ENCODE data around the gene RBM38. TPM values are rescaled to one million over a fixed set of nuclear protein-coding genes. Genes with fewer than 3 reads are reported as not detected.
"Not testable (repeated sequence)": the region's sequence is repeated elsewhere in the genome, so short reads cannot be mapped to it uniquely, and the experiment has no call there.

Gene RBM38
- total RNA-seq (ENCODE audit: unreplicated experiment), result 16.6 TPM
- long read RNA-seq, partial matches to known transcripts, result 0 of 1 reads
- long read RNA-seq, other reads (novel, unspliced or antisense), result 1 of 1 reads

GRCh38 chr20:57390604-57391438, at the start of gene RBM38:
TSS of gene RBM38 (plus strand) at chr20:57391396. CDS start at chr20:57391582, 186 bp downstream.
- Mint-ChIP-seq H3K27ac (ENCODE audit: unreplicated experiment) (peak within 1 kb of the TSS; percentile 82), H3K4me1 (ENCODE audit: low read depth, unreplicated experiment) (peaks cover 5% of the 10 kb centered on the region), H3K4me3 (ENCODE audit: unreplicated experiment) (peak within 1 kb of the TSS; percentile 89), H3K36me3 (ENCODE audit: unreplicated experiment) (no peaks in the 10 kb centered on the region), H3K9me3 (ENCODE audit: unreplicated experiment) (peaks cover 3% of the 10 kb centered on the region), H3K27me3 (ENCODE audit: unreplicated experiment) (peaks cover 11% of the 10 kb centered on the region)
- peak; percentile 82 for DNase-seq
- no peak for TF ChIP-seq CTCF (IDR thresholded peaks at IDR 0.05; ENCODE audit: partially characterized antibody, unreplicated experiment)

GRCh38 chr20:57341663-57342062, 49.5 kb upstream of the RBM38 start:
- Mint-ChIP-seq H3K4me1 (ENCODE audit: low read depth, unreplicated experiment) (peaks cover 4% of the 10 kb centered on the region), H3K9me3 (ENCODE audit: unreplicated experiment) (no peaks in the 10 kb centered on the region), H3K27ac (ENCODE audit: unreplicated experiment) (no peak overlapping the region), H3K36me3 (ENCODE audit: unreplicated experiment) (no peaks in the 10 kb centered on the region), H3K27me3 (ENCODE audit: unreplicated experiment) (no peaks in the 10 kb centered on the region), H3K4me3 (ENCODE audit: unreplicated experiment) (no peak overlapping the region)
- TF ChIP-seq CTCF (IDR thresholded peaks at IDR 0.05; ENCODE audit: partially characterized antibody, unreplicated experiment), result no peak
- DNase-seq, result no peak

GRCh38 chr20:57342829-57343228, 48.4 kb upstream of the RBM38 start:
- no peak overlapping the region for H3K27ac Mint-ChIP-seq (ENCODE audit: unreplicated experiment)
- H3K9me3 Mint-ChIP-seq (ENCODE audit: unreplicated experiment), result peaks cover 2% of the 10 kb centered on the region
- no peaks in the 10 kb centered on the region for H3K36me3 Mint-ChIP-seq (ENCODE audit: unreplicated experiment)
- no peak overlapping the region for H3K4me3 Mint-ChIP-seq (ENCODE audit: unreplicated experiment)
- peaks cover 4% of the 10 kb centered on the region for H3K4me1 Mint-ChIP-seq (ENCODE audit: low read depth, unreplicated experiment)
- H3K27me3 Mint-ChIP-seq (ENCODE audit: unreplicated experiment), result no peaks in the 10 kb centered on the region
- DNase-seq, result no peak
- TF ChIP-seq CTCF (IDR thresholded peaks at IDR 0.05; ENCODE audit: partially characterized antibody, unreplicated experiment), result no peak

DNA sequence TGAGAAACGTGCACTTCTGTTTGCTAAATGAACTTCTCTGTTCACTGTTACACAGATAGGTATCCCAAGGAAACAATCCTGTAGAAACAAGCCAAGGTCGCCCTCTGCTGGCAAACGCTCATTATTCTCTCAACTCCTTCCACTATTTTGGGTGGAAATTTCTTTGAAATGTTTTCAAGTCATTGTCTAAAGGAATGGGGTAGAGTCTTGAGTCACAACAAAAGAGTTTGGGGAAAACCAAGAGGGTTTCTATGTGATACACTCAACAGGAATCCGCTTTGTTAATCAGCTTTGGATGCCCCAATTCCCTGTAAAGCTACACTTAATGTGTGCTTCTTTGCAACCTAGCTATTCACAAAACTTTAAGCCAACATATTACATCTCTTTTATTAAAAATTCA, 44.7 kb upstream of the RBM38 start:
- Mint-ChIP-seq H3K36me3 (ENCODE audit: unreplicated experiment) (no peaks in the 10 kb centered on the region), H3K4me1 (ENCODE audit: low read depth, unreplicated experiment) (peaks cover 1% of the 10 kb centered on the region), H3K4me3 (ENCODE audit: unreplicated experiment) (no peak overlapping the region), H3K27ac (ENCODE audit: unreplicated experiment) (no peak overlapping the region), H3K9me3 (ENCODE audit: unreplicated experiment) (peaks cover 5% of the 10 kb centered on the region), H3K27me3 (ENCODE audit: unreplicated experiment) (no peaks in the 10 kb centered on the region)
- DNase-seq, result peak; percentile 83
- TF ChIP-seq CTCF (IDR thresholded peaks at IDR 0.05; ENCODE audit: partially characterized antibody, unreplicated experiment), result peak; percentile 76

DNA sequence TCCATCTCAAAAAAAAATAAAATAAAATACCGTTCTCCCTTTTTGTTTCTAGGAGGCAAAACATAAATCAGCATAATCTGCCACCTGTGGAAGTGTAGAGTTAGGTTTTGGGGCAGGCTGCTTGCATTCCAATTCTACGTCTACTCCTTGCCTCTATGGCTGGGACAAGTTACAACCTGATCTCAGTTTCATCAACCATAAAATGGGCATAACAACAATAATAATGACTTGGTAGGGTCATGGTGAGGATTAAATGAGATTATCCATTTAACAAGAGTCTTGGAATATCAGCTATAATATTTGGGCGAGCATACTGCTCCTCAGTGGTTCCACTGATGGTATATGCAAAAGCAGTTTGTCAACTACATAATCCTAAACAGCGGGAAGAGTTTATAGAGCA, 43.8 kb upstream of the RBM38 start:
- TF ChIP-seq CTCF (IDR thresholded peaks at IDR 0.05; ENCODE audit: partially characterized antibody, unreplicated experiment), result no peak
- Mint-ChIP-seq H3K4me3 (ENCODE audit: unreplicated experiment) (no peak overlapping the region), H3K9me3 (ENCODE audit: unreplicated experiment) (peaks cover 7% of the 10 kb centered on the region), H3K27ac (ENCODE audit: unreplicated experiment) (no peak overlapping the region), H3K4me1 (ENCODE audit: low read depth, unreplicated experiment) (peaks cover 6% of the 10 kb centered on the region), H3K27me3 (ENCODE audit: unreplicated experiment) (peaks cover 4% of the 10 kb centered on the region), H3K36me3 (ENCODE audit: unreplicated experiment) (no peaks in the 10 kb centered on the region)
- no peak for DNase-seq

DNA sequence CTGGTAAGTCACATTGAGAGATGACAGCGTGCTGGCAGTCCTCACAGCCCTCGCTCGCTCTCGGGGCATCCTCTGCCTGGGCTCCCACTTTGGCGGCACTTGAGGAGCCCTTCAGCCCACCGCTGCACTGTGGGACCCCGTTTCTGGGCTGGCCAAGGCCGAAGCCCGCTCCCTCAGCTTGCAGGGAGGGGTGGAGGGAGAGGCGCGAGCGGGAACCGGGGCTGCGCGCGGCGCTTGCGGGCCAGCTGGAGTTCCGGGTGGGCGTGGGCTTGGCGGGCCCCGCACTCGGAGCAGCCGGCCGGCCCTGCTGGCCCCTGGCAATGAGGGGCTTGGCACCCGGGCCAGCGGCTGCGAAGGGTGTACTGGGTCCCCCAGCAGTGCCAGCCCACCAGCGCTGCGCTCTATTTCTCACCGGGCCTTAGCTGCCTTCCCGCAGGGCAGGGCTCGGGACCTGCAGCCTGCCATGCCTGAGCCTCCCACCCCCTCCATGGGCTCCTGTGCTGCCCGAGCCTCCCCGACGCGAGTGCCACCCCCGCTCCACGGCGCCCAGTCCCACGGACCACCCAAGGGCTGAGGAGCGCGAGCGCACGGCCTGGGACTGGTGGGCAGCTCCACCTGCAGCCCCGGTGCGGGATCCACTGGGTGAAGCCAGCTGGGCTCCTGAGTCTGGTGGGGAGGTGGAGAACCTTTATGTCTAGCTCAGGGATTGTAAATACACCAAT, 42.8 kb upstream of the RBM38 start:
- H3K4me3 Mint-ChIP-seq (ENCODE audit: unreplicated experiment); DNase-seq; H3K36me3 Mint-ChIP-seq (ENCODE audit: unreplicated experiment); H3K9me3 Mint-ChIP-seq (ENCODE audit: unreplicated experiment); H3K4me1 Mint-ChIP-seq (ENCODE audit: low read depth, unreplicated experiment); H3K27me3 Mint-ChIP-seq (ENCODE audit: unreplicated experiment); H3K27ac Mint-ChIP-seq (ENCODE audit: unreplicated experiment): not testable (repeated sequence)

- DNase-seq; H3K27me3 Mint-ChIP-seq (ENCODE audit: unreplicated experiment); H3K36me3 Mint-ChIP-seq (ENCODE audit: unreplicated experiment); H3K9me3 Mint-ChIP-seq (ENCODE audit: unreplicated experiment); H3K27ac Mint-ChIP-seq (ENCODE audit: unreplicated experiment); H3K4me3 Mint-ChIP-seq (ENCODE audit: unreplicated experiment); H3K4me1 Mint-ChIP-seq (ENCODE audit: low read depth, unreplicated experiment): not testable (repeated sequence)
These were observed 42.1 kb upstream of the RBM38 start for GRCh38 chr20:57348922-57349574.

All from glutamatergic neuron (in vitro differentiated cells).